WERI-Rb-1 (cell line): Measurements from ENCODE around the gene CACNA1H.

Experiments used
- DNase-seq: peaks from one replicate; pipeline ENCODE4 v3.0.0-alpha.2; 2020
- H3K27ac ChIP-seq: fragments of 250-450 bp; sonication (Bioruptor Pico); 2 replicates; pipeline ENCODE4 v1.5.1; 2020; ENCODE audit warnings: mild to moderate bottlenecking, moderate library complexity
- H3K27me3 ChIP-seq: fragments of 250-450 bp; sonication (Bioruptor Pico); 2 replicates; pipeline ENCODE4 v1.5.1; 2021; ENCODE audit warnings: mild to moderate bottlenecking, low read depth, moderate library complexity; ENCODE audit not compliant: insufficient read depth, severe bottlenecking
- H3K36me3 ChIP-seq: fragments of 250-450 bp; sonication (Bioruptor Pico); 2 replicates; pipeline ENCODE4 v1.5.1; 2020; ENCODE audit warnings: mild to moderate bottlenecking, moderate library complexity
- H3K4me3 ChIP-seq: 2 replicates; pipeline ENCODE4 v1.5.1; 2011; ENCODE audit warnings: low read depth, mild to moderate bottlenecking, control low read depth, low read length
- H3K9me3 ChIP-seq: fragments of 250-450 bp; sonication (Bioruptor Pico); 2 replicates; pipeline ENCODE4 v1.5.1; 2021; ENCODE audit warnings: mild to moderate bottlenecking, moderate library complexity; ENCODE audit not compliant: severe bottlenecking
- CTCF ChIP-seq: IDR thresholded peaks from 2 replicates; pipeline ENCODE4 v1.5.1; 2011; ENCODE audit warnings: low read depth, mild to moderate bottlenecking, control low read depth, inconsistent platforms, low read length

The CACNA1H gene

GRCh38 chr16:1113889-1114526 is 38.9 kb upstream of the CACNA1H start:
- H3K27ac ChIP-seq = no peak overlapping the region
- no peaks in the 10 kb centered on the region for H3K36me3 ChIP-seq
- H3K27me3 ChIP-seq = no peaks in the 10 kb centered on the region
- no peak for DNase-seq
- no peak for TF ChIP-seq CTCF
- no peaks in the 10 kb centered on the region for H3K9me3 ChIP-seq
- no peak overlapping the region for H3K4me3 ChIP-seq

- H3K27me3 ChIP-seq = no peaks in the 10 kb centered on the region
- no peaks in the 10 kb centered on the region for H3K9me3 ChIP-seq
- TF ChIP-seq CTCF = no peak
- no peak for DNase-seq
- H3K36me3 ChIP-seq = no peaks in the 10 kb centered on the region
- H3K4me3 ChIP-seq = no peak overlapping the region
- peak overlapping the region; percentile 53; the same call in 1 of the 2 replicates for H3K27ac ChIP-seq
These were observed 36.2 kb upstream of the CACNA1H start for GRCh38 chr16:1116693-1117077.

- Histone ChIP-seq H3K27me3 (no peaks in the 10 kb centered on the region), H3K4me3 (no peak overlapping the region), H3K36me3 (no peaks in the 10 kb centered on the region), H3K27ac (peak overlapping the region; percentile 53), H3K9me3 (no peaks in the 10 kb centered on the region)
- TF ChIP-seq CTCF = no peak
- peak; percentile 90 for DNase-seq
These were observed 35.6 kb upstream of the CACNA1H start for GRCh38 chr16:1117176-1117900.

- DNase-seq = no peak
- H3K36me3 ChIP-seq = no peaks in the 10 kb centered on the region
- no peak overlapping the region for H3K4me3 ChIP-seq
- no peaks in the 10 kb centered on the region for H3K9me3 ChIP-seq
- TF ChIP-seq CTCF = no peak
- H3K27me3 ChIP-seq = no peaks in the 10 kb centered on the region
- peak overlapping the region; percentile 53 for H3K27ac ChIP-seq
These were observed 35.0 kb upstream of the CACNA1H start for GRCh38 chr16:1117926-1118325.

GRCh38 chr16:1119129-1119528 is 33.8 kb upstream of the CACNA1H start:
- Histone ChIP-seq H3K27me3 (no peaks in the 10 kb centered on the region), H3K36me3 (no peaks in the 10 kb centered on the region), H3K4me3 (no peak overlapping the region), H3K27ac (peak overlapping the region; percentile 75; the same call in 1 of the 2 replicates), H3K9me3 (no peaks in the 10 kb centered on the region)
- DNase-seq = no peak
- TF ChIP-seq CTCF = no peak
